ENCODE results near the gene ASIC2. TPM values are rescaled to one million over a fixed set of nuclear protein-coding genes. Genes with fewer than 3 reads are reported as not detected.

Gene ASIC2
- total RNA-seq, 1 donor: 0.18 TPM

DNA sequence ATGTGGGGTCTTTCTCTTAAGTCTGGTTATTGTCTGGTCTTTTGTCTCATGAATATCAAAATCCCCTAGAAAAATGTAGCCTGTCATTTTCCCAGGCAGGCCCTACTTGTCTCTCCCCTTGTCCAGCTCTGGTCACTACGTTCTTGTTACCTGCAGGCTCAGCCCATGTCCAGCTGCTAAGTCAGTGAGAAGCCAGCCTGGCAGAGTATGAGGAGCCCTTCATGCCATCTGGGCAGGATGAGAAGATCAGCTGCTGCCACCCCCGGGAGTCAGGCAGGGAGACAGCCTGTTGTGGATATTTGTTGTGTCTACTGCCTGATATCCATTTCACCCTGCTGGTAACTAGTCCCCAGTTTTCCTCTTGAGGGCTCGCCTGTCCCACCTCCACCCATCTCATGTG lies 88.9 kb downstream of the ASIC2 start:
- no peak overlapping the region for H3K4me3 ChIP-seq (ENCODE audit: low read depth, low read length)
- TF ChIP-seq, protein P1, sequence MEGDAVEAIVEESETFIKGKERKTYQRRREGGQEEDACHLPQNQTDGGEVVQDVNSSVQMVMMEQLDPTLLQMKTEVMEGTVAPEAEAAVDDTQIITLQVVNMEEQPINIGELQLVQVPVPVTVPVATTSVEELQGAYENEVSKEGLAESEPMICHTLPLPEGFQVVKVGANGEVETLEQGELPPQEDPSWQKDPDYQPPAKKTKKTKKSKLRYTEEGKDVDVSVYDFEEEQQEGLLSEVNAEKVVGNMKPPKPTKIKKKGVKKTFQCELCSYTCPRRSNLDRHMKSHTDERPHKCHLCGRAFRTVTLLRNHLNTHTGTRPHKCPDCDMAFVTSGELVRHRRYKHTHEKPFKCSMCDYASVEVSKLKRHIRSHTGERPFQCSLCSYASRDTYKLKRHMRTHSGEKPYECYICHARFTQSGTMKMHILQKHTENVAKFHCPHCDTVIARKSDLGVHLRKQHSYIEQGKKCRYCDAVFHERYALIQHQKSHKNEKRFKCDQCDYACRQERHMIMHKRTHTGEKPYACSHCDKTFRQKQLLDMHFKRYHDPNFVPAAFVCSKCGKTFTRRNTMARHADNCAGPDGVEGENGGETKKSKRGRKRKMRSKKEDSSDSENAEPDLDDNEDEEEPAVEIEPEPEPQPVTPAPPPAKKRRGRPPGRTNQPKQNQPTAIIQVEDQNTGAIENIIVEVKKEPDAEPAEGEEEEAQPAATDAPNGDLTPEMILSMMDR (IDR thresholded peaks at IDR 0.05; ENCODE audit: insufficient read depth, low read length): no peak
- no peak for DNase-seq (ENCODE audit: low read depth)

DNA sequence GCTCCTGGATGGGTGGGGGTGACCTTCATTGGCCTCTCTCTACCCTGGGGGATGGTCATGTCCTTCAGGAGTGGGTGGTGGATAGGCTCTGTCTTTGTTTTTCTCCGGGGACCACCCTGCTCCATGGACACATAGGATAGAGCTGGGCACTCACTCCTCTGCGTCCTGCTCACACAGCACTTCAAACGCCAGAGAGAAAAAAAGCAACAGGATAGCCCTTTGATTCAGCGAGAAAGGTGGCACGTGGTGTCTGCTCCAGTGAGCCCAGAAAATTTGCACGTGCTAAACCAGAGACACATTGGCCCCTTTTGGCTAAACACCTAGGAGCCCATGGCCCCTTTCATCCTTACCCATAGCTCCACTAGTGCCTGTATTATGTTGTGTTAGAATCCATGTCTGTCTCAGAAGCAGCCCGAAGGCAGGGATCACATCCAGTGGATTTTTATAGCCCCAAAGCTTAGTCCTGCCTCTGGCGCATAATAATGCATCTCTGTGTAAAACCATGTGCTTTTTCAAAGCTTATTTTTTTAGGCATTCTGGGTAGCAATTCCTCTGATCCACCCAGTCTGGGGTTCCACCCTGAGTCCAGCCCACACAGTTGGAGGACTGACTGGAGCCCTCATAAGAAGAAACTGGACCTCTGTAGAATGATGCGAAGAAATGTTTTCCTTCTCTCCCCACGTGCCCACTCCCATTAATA lies 90.1 kb downstream of the ASIC2 start:
- TF ChIP-seq, protein P1 (IDR thresholded peaks at IDR 0.05; ENCODE audit: insufficient read depth, low read length): no peak
- no peak overlapping the region for H3K4me3 ChIP-seq (ENCODE audit: low read depth, low read length)
- no peak for DNase-seq (ENCODE audit: low read depth)

- DNase-seq (ENCODE audit: low read depth): no peak
- TF ChIP-seq, protein P1 (IDR thresholded peaks at IDR 0.05; ENCODE audit: insufficient read depth, low read length): no peak
- H3K4me3 ChIP-seq (ENCODE audit: low read depth, low read length): no peak overlapping the region
Measured at GRCh38 chr17:33202021-33202420, 91.1 kb downstream of the ASIC2 start.

DNA sequence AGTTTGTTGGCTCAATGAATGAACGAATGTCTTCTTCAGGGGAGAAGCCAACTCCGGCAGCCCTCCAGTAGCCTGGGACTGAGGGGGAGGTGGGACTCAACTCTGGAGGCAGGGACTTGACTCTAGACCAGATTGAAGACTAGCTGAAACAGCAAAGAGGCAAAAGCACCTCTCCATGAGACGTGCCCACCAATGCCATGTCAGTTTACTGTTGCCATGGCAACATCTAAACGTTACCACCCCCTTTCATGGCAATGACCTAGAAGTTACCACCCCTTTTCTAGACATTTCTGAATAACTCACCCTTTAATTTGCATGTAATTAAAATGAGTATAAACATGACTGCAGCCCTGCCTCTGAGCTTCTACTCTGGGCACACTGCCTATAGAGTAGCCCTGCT lies 91.8 kb downstream of the ASIC2 start:
- TF ChIP-seq, protein P1 (IDR thresholded peaks at IDR 0.05; ENCODE audit: insufficient read depth, low read length): no peak
- no peak for DNase-seq (ENCODE audit: low read depth)
- no peak overlapping the region for H3K4me3 ChIP-seq (ENCODE audit: low read depth, low read length)

GRCh38 chr17:33200587-33200986 lies 92.5 kb downstream of the ASIC2 start:
- no peak for DNase-seq (ENCODE audit: low read depth)
- no peak overlapping the region for H3K4me3 ChIP-seq (ENCODE audit: low read depth, low read length)
- TF ChIP-seq, protein P1 (IDR thresholded peaks at IDR 0.05; ENCODE audit: insufficient read depth, low read length): no peak

DNA sequence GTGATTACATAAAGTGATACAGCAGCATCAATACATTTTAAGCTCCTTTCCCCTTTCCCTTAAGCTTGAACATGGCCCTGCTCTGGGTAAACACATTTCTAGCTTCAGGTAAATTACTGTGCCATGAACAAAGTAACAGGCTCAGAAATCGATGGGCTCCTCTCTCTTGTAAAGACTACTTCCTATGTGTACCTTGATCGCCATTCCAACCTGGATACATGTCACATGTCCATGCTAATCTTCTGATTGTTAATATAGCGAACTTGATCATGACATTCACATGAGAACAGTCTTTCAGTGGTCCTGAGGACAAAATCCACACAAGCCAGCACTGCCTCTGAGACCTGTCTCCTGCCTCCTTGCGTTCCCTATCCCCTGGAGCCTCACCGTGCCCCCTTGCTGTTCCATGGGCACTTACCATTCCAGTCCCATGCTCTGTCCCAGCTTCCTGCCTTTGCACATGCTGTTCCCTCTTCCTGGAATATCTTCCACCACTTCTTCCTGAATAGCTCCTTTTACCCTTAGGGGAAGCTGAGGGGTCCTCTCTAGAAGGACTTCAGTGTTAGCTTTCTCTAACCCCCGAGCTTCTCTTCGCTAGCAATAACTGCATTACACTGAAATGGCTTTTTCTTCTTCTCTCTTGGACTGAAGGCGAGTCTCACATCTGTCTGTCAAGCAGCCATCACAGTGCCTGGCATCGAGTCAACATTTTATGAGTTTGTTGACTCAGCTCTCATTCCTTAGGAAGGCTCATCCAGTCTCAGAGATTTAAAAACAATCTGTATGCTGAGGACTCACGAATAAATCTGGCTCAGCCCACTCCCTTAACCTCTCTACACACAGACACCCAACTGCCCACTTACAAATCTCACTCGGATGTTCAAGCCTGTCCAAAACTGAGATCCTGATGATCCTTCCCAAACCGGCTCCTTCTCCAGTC lies 93.3 kb downstream of the ASIC2 start:
- DNase-seq (ENCODE audit: low read depth): no peak
- TF ChIP-seq, protein P1 (IDR thresholded peaks at IDR 0.05; ENCODE audit: insufficient read depth, low read length): no peak

More for the DNA sequence above, 93.3 kb downstream of the ASIC2 start:
- no peak overlapping the region for H3K4me3 ChIP-seq (ENCODE audit: low read depth, low read length)

Data from fibroblast of the aortic adventitia (primary cell).